Endodermal cell (in vitro differentiated cells): Measurements from ENCODE around the gene ARAP2. TPM values are rescaled to one million over a fixed set of nuclear protein-coding genes. Genes with fewer than 3 reads are reported as not detected.

Source experiments
- DNase-seq: peaks from one replicate; pipeline ENCODE4 v3.0.0-alpha.2; 2017
- H3K27ac ChIP-seq: 2 replicates; pipeline ENCODE4 v1.5.1; 2013; ENCODE audit warnings: mild to moderate bottlenecking, low read depth, low read length, moderate library complexity
- H3K27me3 ChIP-seq: 2 replicates; pipeline ENCODE4 v1.6.1; 2013; ENCODE audit warnings: mild to moderate bottlenecking, low read length, moderate library complexity; ENCODE audit not compliant: insufficient read depth, control insufficient read depth, poor library complexity, severe bottlenecking
- H3K36me3 ChIP-seq: 2 replicates; pipeline ENCODE4 v1.7.0; 2013; ENCODE audit warnings: mild to moderate bottlenecking, low read length, moderate library complexity; ENCODE audit not compliant: control insufficient read depth, insufficient read depth
- H3K4me1 ChIP-seq: one replicate; pipeline ENCODE4 v1.7.0; 2013; ENCODE audit warnings: low read length; ENCODE audit not compliant: control insufficient read depth, insufficient read depth
- H3K4me3 ChIP-seq: 2 replicates; pipeline ENCODE4 v1.5.1; 2013; ENCODE audit warnings: mild to moderate bottlenecking, low read length, moderate library complexity
- H3K9ac ChIP-seq: 2 replicates; pipeline ENCODE4 v1.6.1; 2013; ENCODE audit warnings: mild to moderate bottlenecking, low read length, moderate library complexity; ENCODE audit not compliant: poor library complexity, severe bottlenecking; ENCODE audit errors: extremely low read depth
- H3K9me3 ChIP-seq: 2 replicates; pipeline ENCODE4 v1.6.1; 2013; ENCODE audit warnings: mild to moderate bottlenecking, low read length, moderate library complexity; ENCODE audit not compliant: control insufficient read depth
- H3K27ac Mint-ChIP-seq: 2 replicates; pipeline ENCODE4 v1.8.0; 2020; ENCODE audit warnings: mixed read lengths
- H3K27me3 Mint-ChIP-seq: 2 replicates; pipeline ENCODE4 v1.8.0; 2021; ENCODE audit warnings: mild to moderate bottlenecking, mixed read lengths; ENCODE audit not compliant: insufficient read depth
- H3K36me3 Mint-ChIP-seq: 2 replicates; pipeline ENCODE4 v1.8.0; 2020; ENCODE audit warnings: low read depth, mixed read lengths
- H3K4me1 Mint-ChIP-seq: 2 replicates; pipeline ENCODE4 v1.8.0; 2020; ENCODE audit warnings: mixed read lengths
- H3K4me3 Mint-ChIP-seq: 2 replicates; pipeline ENCODE4 v1.8.0; 2020; ENCODE audit warnings: mild to moderate bottlenecking, moderate library complexity, mixed read lengths
- H3K9me3 Mint-ChIP-seq: 2 replicates; pipeline ENCODE4 v1.8.0; 2020; ENCODE audit warnings: mild to moderate bottlenecking, mixed read lengths
- CTCF ChIP-seq: fragments of 200-600 bp; sonication (generic); conservative IDR thresholded peaks from 2 replicates; pipeline ENCODE4 v1.5.0; 2021; ENCODE audit warnings: antibody characterized with exemption, mild to moderate bottlenecking
- WGBS, 2 experiments: methylation state at CpG; one replicate each; pipeline versions ENCODE4 v1.1.5 to v1.1.7; 2013; ENCODE audit warnings: missing lambda C conversion rate in 2 of 2, mixed read lengths in 1 of 2; ENCODE audit not compliant: insufficient coverage in 1 of 2, insufficient read length in 1 of 2; 5-methylcytosine and 5-hydroxymethylcytosine counted together
- total RNA-seq, 2 donors: library from RNA; stranded (reverse); fragmentation: NEBNext Ultra II Directional in 1 of 2; extraction: Animal tissue kit (Norgen Biotek cat#: 25700) in 1 of 2; gene quantifications; 2 replicates in 1 of 2; 3 replicates in 1 of 2; pipeline ENCODE4 v1.2.1, GENCODE V29; 2021

Gene ARAP2
- total RNA-seq, 2 donors from 2014 or later: 2.2 to 5.5 TPM

GRCh38 chr4:36172656-36173055 lies 71.7 kb downstream of the ARAP2 start:
- no peak overlapping the region for H3K9ac ChIP-seq
- no peak for DNase-seq
- no peaks in the 10 kb centered on the region for H3K27me3 ChIP-seq
- H3K4me1 Mint-ChIP-seq: no peaks in the 10 kb centered on the region
- no peaks in the 10 kb centered on the region for H3K4me1 ChIP-seq
- no peak overlapping the region for H3K27ac Mint-ChIP-seq
- 97 to 100% methylated on average over 1 to 2 of the region's 2 CpGs for WGBS, 2 experiments
- H3K36me3 Mint-ChIP-seq: no peaks in the 10 kb centered on the region
- H3K9me3 Mint-ChIP-seq: no peaks in the 10 kb centered on the region
- H3K9me3 ChIP-seq: no peaks in the 10 kb centered on the region
- TF ChIP-seq CTCF: no peak
- H3K4me3 ChIP-seq: no peak overlapping the region
- no peak overlapping the region for H3K27ac ChIP-seq
- no peaks in the 10 kb centered on the region for H3K36me3 ChIP-seq
- no peaks in the 10 kb centered on the region for H3K27me3 Mint-ChIP-seq
- H3K4me3 Mint-ChIP-seq: no peak overlapping the region

- Histone ChIP-seq H3K4me3 (no peak overlapping the region), H3K9me3 (no peaks in the 10 kb centered on the region), H3K27ac (no peak overlapping the region), H3K36me3 (no peaks in the 10 kb centered on the region), H3K4me1 (no peaks in the 10 kb centered on the region), H3K27me3 (no peaks in the 10 kb centered on the region), H3K9ac (no peak overlapping the region)
- H3K4me1 Mint-ChIP-seq: no peaks in the 10 kb centered on the region
- H3K4me3 Mint-ChIP-seq: no peak overlapping the region
- no peaks in the 10 kb centered on the region for H3K36me3 Mint-ChIP-seq
- WGBS, 2 experiments: 90 to 100% methylated on average over 1 to 5 of the region's 6 CpGs
- no peak for DNase-seq
- H3K27me3 Mint-ChIP-seq: no peaks in the 10 kb centered on the region
- H3K27ac Mint-ChIP-seq: no peak overlapping the region
- H3K9me3 Mint-ChIP-seq: no peaks in the 10 kb centered on the region
- no peak for TF ChIP-seq CTCF
These were observed 76.0 kb downstream of the ARAP2 start for GRCh38 chr4:36168127-36168878.

- no peaks in the 10 kb centered on the region for H3K4me1 Mint-ChIP-seq
- no peaks in the 10 kb centered on the region for H3K27me3 ChIP-seq
- H3K4me3 Mint-ChIP-seq: no peak overlapping the region
These were observed 78.7 kb downstream of the ARAP2 start for GRCh38 chr4:36165631-36166005.

More at GRCh38 chr4:36165631-36166005, 78.7 kb downstream of the ARAP2 start:
- H3K9me3 Mint-ChIP-seq: no peaks in the 10 kb centered on the region
- no peak overlapping the region for H3K9ac ChIP-seq
- no peak overlapping the region for H3K27ac ChIP-seq
- no peak overlapping the region for H3K27ac Mint-ChIP-seq
- no peaks in the 10 kb centered on the region for H3K4me1 ChIP-seq
- H3K9me3 ChIP-seq: no peaks in the 10 kb centered on the region
- no peak for TF ChIP-seq CTCF
- H3K27me3 Mint-ChIP-seq: no peaks in the 10 kb centered on the region
- DNase-seq: no peak
- no peak overlapping the region for H3K4me3 ChIP-seq
- H3K36me3 ChIP-seq: no peaks in the 10 kb centered on the region
- no peaks in the 10 kb centered on the region for H3K36me3 Mint-ChIP-seq
- 83 to 87% methylated on average over 1 to 2 of the region's 2 CpGs for WGBS, 2 experiments
